Activated naive CD4-positive, alpha-beta T cell treated with anti-CD3 and anti-CD28 coated beads, Interleukin-2, amount 50 U/mL, for 16 hours (primary cell): ENCODE measurements around the gene C3orf85.

ENCODE experiments used
- DNase-seq: peaks from one replicate; pipeline ENCODE4 v3.0.0-alpha.2; 2020

The C3orf85 gene

GRCh38 chr3:109154979-109155378 lies 18.5 kb downstream of the C3orf85 start:
- no peak for DNase-seq

- DNase-seq = no peak
Measured at GRCh38 chr3:109155828-109156227, 19.3 kb downstream of the C3orf85 start.

GRCh38 chr3:109161487-109162123 lies 25.1 kb downstream of the C3orf85 start:
- no peak for DNase-seq

GRCh38 chr3:109165905-109166304 lies 29.4 kb downstream of the C3orf85 start:
- DNase-seq = no peak

GRCh38 chr3:109171479-109171878 lies 35.0 kb downstream of the C3orf85 start:
- no peak for DNase-seq

GRCh38 chr3:109175411-109175810 lies 38.9 kb downstream of the C3orf85 start:
- DNase-seq = no peak

GRCh38 chr3:109176726-109177125 lies 40.2 kb downstream of the C3orf85 start:
- DNase-seq = no peak

- DNase-seq = no peak
Measured at GRCh38 chr3:109177908-109178307, 41.4 kb downstream of the C3orf85 start.

- DNase-seq = no peak
Measured at GRCh38 chr3:109178708-109179107, 42.2 kb downstream of the C3orf85 start.

- no peak for DNase-seq
Measured at GRCh38 chr3:109184726-109185125, 48.2 kb downstream of the C3orf85 start.

GRCh38 chr3:109187390-109187789 lies 50.9 kb downstream of the C3orf85 start:
- DNase-seq = no peak

- DNase-seq = no peak
Measured at GRCh38 chr3:109188741-109189140, 52.2 kb downstream of the C3orf85 start.

- no peak for DNase-seq
Measured at GRCh38 chr3:109191421-109191820, 54.9 kb downstream of the C3orf85 start.

- DNase-seq = no peak
Measured at GRCh38 chr3:109195815-109196214, 59.3 kb downstream of the C3orf85 start.
